Measurements from ENCODE around the gene SORL1.

Gene SORL1

DNA sequence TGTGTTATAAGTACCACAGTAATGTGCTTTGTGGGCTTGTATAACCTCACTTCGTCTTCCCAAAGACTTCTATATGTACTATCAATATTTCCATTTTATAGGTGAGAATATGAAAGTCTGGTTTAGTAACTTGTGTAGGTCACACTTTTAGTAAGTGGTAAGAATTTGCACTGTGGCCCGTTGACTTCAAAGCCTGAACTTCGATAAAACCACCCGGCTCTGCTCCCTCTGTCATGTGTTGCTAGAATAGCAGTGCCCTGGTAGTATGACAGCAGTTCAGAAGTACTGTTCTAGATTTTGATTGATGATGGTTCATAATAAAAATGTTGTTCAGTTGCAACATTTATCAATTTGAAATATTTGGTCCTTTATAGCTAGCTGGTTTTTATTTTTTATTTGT, 110.9 kb downstream of the SORL1 start:
- no peak for TF ChIP-seq CTCF (IDR thresholded peaks at IDR 0.05)

GRCh38 chr11:121563900-121564822, 112.0 kb downstream of the SORL1 start:
- no peak; the same call in 1 of the 2 replicates for TF ChIP-seq CTCF (IDR thresholded peaks at IDR 0.05)

GRCh38 chr11:121564948-121565684, 113.0 kb downstream of the SORL1 start:
- no peak for TF ChIP-seq CTCF (IDR thresholded peaks at IDR 0.05)

DNA sequence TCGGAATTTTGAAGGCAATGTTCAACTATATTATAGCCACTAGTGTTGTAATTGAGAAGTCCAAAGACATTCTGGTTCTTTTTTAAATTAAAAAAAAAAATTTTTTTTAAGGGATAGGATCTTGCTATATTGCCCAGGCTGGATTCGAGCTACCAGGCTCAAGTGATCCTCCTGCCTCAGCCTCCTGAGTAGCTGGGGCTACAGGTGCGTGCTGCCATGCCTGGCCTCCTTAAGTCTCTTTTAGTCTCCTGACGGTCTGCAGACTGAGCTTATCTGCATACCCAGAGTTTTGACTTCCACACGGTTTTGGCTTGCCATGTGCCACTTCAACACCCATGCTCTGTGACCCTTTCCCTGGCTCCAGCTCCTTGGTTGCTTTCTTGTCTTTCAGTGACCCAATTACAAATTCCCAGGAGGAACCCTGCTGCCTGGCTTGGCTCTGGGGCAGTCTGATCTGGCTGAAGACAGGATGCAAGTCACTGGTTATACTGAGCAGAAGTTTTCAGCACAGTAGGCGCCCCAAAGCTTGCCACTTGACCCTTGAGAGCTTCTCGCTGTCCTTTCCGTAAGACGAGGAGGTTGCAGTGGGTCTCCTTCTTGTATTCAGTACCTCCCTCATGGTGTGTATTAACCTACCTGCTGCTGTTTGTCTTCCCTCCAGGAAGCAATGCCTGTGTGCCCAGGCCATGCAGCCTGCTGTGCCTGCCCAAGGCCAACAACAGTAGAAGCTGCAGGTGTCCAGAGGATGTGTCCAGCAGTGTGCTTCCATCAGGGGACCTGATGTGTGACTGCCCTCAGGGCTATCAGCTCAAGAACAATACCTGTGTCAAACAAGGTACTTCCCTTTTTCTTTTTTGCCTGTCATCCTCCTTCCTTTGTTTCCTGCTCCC, 114.4 kb downstream of the SORL1 start:
- no peak for TF ChIP-seq CTCF (IDR thresholded peaks at IDR 0.05)

DNA sequence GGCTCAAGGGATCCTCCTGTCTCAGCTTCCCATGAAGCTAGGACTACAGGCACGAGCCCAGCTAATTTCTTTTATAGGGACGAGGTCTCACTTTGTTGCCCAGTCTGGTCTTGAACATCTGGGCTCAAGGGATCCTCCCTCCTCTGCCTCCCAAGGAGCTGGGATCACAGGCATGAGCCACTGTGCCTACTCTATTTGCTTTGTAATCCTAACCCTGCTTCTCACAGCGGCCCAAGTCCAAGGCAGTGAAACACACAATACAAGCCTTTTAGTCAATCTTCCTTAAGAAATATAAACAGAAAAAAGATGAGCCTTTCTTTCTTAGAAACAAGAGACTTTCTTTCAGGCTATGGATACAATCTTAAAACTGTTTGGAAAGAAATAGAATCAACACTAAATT, 115.9 kb downstream of the SORL1 start:
- TF ChIP-seq CTCF (IDR thresholded peaks at IDR 0.05): no peak

- TF ChIP-seq CTCF (IDR thresholded peaks at IDR 0.05): no peak
Measured at GRCh38 chr11:121570453-121570852, 118.3 kb downstream of the SORL1 start.

GRCh38 chr11:121571506-121571905, 119.4 kb downstream of the SORL1 start:
- TF ChIP-seq CTCF (IDR thresholded peaks at IDR 0.05): no peak
